HepG2 (cell line): ENCODE data around the gene OR2F2. TPM values are rescaled to one million over a fixed set of nuclear protein-coding genes. Genes with fewer than 3 reads are reported as not detected.

Experiments used
- ARNT2 ChIP-seq: sonication (generic); formaldehyde crosslinking; IDR thresholded peaks from 2 replicates; pipeline ENCODE4 v1.8.0; 2022; ENCODE audit warnings: mild to moderate bottlenecking, low read depth, missing genetic modification reagents, moderate library complexity
- BORCS8-MEF2B ChIP-seq: sonication (generic); formaldehyde crosslinking; IDR thresholded peaks from 2 replicates; pipeline ENCODE4 v1.8.0; 2022; ENCODE audit warnings: mild to moderate bottlenecking, missing genetic modification reagents
- KLF11 ChIP-seq: IDR thresholded peaks from 2 replicates; pipeline ENCODE4 v1.6.1; 2016; ENCODE audit warnings: missing compliant biosample characterization
- MTF1 ChIP-seq: sonication (generic); formaldehyde crosslinking; IDR thresholded peaks from 2 replicates; pipeline ENCODE4 v1.5.0; 2020; ENCODE audit warnings: missing genetic modification reagents
- ZFP1 ChIP-seq: IDR thresholded peaks from 2 replicates; pipeline ENCODE4 v1.6.1; 2016
- ZNF3 ChIP-seq: IDR thresholded peaks from 2 replicates; pipeline ENCODE4 v1.7.0; 2017; ENCODE audit warnings: inconsistent platforms
- ZNF530 ChIP-seq: sonication (generic); formaldehyde crosslinking; IDR thresholded peaks from 2 replicates; pipeline ENCODE4 v1.5.0; 2020; ENCODE audit warnings: low read depth, mild to moderate bottlenecking, missing genetic modification reagents
- ZNF570 ChIP-seq: sonication (generic); formaldehyde crosslinking; IDR thresholded peaks from 2 replicates; pipeline ENCODE4 v1.4.0; 2020; ENCODE audit warnings: mild to moderate bottlenecking, missing genetic modification reagents, borderline replicate concordance
- ZNF850 ChIP-seq: sonication (generic); formaldehyde crosslinking; conservative IDR thresholded peaks from 2 replicates; pipeline ENCODE4 v1.9.0; 2021; ENCODE audit warnings: mild to moderate bottlenecking, missing genetic modification reagents
- polyA plus RNA-seq, 8 experiments: library from polyadenylated mRNA; depleted of rRNA in 3 of 8; stranded (reverse) in 7 of 8; unstranded in 1 of 8; fragments of >200 nt; fragmentation: Illumina TruSeq in 4 of 8; extraction: Trizol in 4 of 8; gene quantifications; 2 replicates each; pipeline versions ENCODE4 v1.2.1 to v1.2.3, GENCODE V29; 2011 to 2016; ENCODE audit warnings: low read depth in 4 of 8, missing spikeins in 1 of 8, mixed read lengths in 1 of 8; ENCODE audit not compliant: insufficient read depth in 1 of 8
- total RNA-seq, 5 experiments: library from RNA; depleted of rRNA; stranded (reverse); fragments of >200 nt; fragmentation: Illumina TruSeq; extraction: Trizol; gene quantifications; 2 replicates each; pipeline ENCODE4 v1.2.3, GENCODE V29; 2016; ENCODE audit warnings: low read depth in 1 of 5
- TF ChIP-seq, protein P1 (sequence below): sonication (generic); formaldehyde crosslinking; IDR thresholded peaks from 2 replicates; pipeline ENCODE4 v1.4.0; 2020; ENCODE audit warnings: missing genetic modification reagents, borderline replicate concordance
- TF ChIP-seq, protein P2 (sequence below), 2 experiments: sonication (generic) in 1 of 2; formaldehyde crosslinking in 1 of 2; IDR thresholded peaks; 2 replicates each; pipeline versions ENCODE4 v1.4.0 to v1.6.1; 2016 to 2020; ENCODE audit warnings: borderline replicate concordance in 1 of 2, low read depth in 1 of 2, mild to moderate bottlenecking in 1 of 2, missing genetic modification reagents in 1 of 2
- TF ChIP-seq, protein P3 (sequence below): sonication (generic); formaldehyde crosslinking; IDR thresholded peaks from 2 replicates; pipeline ENCODE4 v1.5.1; 2020; ENCODE audit warnings: missing genetic modification reagents, mild to moderate bottlenecking, borderline replicate concordance
- TF ChIP-seq, protein P4 (sequence below): IDR thresholded peaks from 2 replicates; pipeline ENCODE4 v1.6.1; 2016
- TF ChIP-seq, protein P5 (sequence below): sonication (generic); formaldehyde crosslinking; IDR thresholded peaks from 2 replicates; pipeline ENCODE4 v1.4.0; 2020; ENCODE audit warnings: missing genetic modification reagents
- TF ChIP-seq, protein P6 (sequence below): sonication (generic); formaldehyde crosslinking; IDR thresholded peaks from 2 replicates; pipeline ENCODE4 v1.8.0; 2022; ENCODE audit warnings: mild to moderate bottlenecking, missing genetic modification reagents

Gene OR2F2
- total and polyA plus RNA-seq, 2 of the 13 experiments (the other 11 are each of a cell fraction or from before 2014, with no cell fraction given): 0.13 TPM; not detected in 1

DNA sequence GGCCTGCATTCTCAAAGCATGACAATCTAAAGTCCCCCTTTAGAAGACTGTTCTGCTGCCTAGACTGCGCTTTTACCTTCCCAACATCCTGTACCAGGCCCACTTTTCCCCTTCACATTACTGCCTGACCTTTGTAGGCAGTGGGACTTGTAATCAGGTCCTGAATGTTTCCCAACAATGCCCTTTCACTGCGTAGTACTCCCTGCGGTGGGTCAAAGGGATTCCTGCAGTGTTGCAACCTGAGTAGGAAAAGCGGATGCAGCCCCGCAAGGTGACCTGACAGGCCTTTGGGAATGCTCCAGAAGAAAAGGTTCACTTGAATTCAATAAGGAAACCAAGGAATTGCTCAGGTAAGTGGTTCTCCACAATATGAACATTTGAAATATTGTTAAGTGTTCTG is 28.1 kb upstream of the OR2F2 start (continued):
- TF ChIP-seq, protein P1, sequence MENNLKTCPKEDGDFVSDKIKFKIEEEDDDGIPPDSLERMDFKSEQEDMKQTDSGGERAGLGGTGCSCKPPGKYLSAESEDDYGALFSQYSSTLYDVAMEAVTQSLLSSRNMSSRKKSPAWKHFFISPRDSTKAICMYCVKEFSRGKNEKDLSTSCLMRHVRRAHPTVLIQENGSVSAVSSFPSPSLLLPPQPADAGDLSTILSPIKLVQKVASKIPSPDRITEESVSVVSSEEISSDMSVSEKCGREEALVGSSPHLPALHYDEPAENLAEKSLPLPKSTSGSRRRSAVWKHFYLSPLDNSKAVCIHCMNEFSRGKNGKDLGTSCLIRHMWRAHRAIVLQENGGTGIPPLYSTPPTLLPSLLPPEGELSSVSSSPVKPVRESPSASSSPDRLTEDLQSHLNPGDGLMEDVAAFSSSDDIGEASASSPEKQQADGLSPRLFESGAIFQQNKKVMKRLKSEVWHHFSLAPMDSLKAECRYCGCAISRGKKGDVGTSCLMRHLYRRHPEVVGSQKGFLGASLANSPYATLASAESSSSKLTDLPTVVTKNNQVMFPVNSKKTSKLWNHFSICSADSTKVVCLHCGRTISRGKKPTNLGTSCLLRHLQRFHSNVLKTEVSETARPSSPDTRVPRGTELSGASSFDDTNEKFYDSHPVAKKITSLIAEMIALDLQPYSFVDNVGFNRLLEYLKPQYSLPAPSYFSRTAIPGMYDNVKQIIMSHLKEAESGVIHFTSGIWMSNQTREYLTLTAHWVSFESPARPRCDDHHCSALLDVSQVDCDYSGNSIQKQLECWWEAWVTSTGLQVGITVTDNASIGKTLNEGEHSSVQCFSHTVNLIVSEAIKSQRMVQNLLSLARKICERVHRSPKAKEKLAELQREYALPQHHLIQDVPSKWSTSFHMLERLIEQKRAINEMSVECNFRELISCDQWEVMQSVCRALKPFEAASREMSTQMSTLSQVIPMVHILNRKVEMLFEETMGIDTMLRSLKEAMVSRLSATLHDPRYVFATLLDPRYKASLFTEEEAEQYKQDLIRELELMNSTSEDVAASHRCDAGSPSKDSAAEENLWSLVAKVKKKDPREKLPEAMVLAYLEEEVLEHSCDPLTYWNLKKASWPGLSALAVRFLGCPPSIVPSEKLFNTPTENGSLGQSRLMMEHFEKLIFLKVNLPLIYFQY: peak; percentile 89
- TF ChIP-seq, protein P2, sequence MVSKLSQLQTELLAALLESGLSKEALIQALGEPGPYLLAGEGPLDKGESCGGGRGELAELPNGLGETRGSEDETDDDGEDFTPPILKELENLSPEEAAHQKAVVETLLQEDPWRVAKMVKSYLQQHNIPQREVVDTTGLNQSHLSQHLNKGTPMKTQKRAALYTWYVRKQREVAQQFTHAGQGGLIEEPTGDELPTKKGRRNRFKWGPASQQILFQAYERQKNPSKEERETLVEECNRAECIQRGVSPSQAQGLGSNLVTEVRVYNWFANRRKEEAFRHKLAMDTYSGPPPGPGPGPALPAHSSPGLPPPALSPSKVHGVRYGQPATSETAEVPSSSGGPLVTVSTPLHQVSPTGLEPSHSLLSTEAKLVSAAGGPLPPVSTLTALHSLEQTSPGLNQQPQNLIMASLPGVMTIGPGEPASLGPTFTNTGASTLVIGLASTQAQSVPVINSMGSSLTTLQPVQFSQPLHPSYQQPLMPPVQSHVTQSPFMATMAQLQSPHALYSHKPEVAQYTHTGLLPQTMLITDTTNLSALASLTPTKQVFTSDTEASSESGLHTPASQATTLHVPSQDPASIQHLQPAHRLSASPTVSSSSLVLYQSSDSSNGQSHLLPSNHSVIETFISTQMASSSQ (IDR thresholded peaks at IDR 0.05; ENCODE audit: low read depth): peak; percentile 51
- TF ChIP-seq, protein P2 (CRISPR knock-in tag; IDR thresholded peaks at IDR 0.05; ENCODE audit: borderline replicate concordance): peak; percentile 74; the same call in 1 of the 2 replicates
- TF ChIP-seq ZNF530 (CRISPR knock-in tag): no peak
- TF ChIP-seq BORCS8-MEF2B (CRISPR knock-in tag): peak; percentile 64; the same call in 1 of the 2 replicates
- TF ChIP-seq, protein P3, sequence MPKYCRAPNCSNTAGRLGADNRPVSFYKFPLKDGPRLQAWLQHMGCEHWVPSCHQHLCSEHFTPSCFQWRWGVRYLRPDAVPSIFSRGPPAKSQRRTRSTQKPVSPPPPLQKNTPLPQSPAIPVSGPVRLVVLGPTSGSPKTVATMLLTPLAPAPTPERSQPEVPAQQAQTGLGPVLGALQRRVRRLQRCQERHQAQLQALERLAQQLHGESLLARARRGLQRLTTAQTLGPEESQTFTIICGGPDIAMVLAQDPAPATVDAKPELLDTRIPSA: no peak
- TF ChIP-seq, protein P4, sequence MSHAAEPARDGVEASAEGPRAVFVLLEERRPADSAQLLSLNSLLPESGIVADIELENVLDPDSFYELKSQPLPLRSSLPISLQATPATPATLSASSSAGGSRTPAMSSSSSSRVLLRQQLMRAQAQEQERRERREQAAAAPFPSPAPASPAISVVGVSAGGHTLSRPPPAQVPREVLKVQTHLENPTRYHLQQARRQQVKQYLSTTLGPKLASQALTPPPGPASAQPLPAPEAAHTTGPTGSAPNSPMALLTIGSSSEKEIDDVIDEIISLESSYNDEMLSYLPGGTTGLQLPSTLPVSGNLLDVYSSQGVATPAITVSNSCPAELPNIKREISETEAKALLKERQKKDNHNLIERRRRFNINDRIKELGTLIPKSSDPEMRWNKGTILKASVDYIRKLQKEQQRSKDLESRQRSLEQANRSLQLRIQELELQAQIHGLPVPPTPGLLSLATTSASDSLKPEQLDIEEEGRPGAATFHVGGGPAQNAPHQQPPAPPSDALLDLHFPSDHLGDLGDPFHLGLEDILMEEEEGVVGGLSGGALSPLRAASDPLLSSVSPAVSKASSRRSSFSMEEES (CRISPR knock-in tag): peak; percentile 58; the same call in 1 of the 2 replicates
- no peak for TF ChIP-seq ARNT2
- no peak for TF ChIP-seq KLF11 (CRISPR knock-in tag)
- TF ChIP-seq, protein P5, sequence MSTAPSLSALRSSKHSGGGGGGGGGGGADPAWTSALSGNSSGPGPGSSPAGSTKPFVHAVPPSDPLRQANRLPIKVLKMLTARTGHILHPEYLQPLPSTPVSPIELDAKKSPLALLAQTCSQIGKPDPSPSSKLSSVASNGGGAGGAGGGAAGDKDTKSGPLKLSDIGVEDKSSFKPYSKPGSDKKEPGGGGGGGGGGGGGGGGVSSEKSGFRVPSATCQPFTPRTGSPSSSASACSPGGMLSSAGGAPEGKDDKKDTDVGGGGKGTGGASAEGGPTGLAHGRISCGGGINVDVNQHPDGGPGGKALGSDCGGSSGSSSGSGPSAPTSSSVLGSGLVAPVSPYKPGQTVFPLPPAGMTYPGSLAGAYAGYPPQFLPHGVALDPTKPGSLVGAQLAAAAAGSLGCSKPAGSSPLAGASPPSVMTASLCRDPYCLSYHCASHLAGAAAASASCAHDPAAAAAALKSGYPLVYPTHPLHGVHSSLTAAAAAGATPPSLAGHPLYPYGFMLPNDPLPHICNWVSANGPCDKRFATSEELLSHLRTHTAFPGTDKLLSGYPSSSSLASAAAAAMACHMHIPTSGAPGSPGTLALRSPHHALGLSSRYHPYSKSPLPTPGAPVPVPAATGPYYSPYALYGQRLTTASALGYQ (CRISPR knock-in tag): peak; percentile 90
- peak; percentile 63; the same call in 1 of the 2 replicates for TF ChIP-seq ZNF3
- TF ChIP-seq ZNF850: no peak
- TF ChIP-seq ZFP1: peak; percentile 83; the same call in 1 of the 2 replicates
- TF ChIP-seq, protein P6, sequence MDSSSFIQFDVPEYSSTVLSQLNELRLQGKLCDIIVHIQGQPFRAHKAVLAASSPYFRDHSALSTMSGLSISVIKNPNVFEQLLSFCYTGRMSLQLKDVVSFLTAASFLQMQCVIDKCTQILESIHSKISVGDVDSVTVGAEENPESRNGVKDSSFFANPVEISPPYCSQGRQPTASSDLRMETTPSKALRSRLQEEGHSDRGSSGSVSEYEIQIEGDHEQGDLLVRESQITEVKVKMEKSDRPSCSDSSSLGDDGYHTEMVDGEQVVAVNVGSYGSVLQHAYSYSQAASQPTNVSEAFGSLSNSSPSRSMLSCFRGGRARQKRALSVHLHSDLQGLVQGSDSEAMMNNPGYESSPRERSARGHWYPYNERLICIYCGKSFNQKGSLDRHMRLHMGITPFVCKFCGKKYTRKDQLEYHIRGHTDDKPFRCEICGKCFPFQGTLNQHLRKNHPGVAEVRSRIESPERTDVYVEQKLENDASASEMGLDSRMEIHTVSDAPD (CRISPR knock-in tag): no peak
- no peak for TF ChIP-seq MTF1 (CRISPR knock-in tag)
- no peak for TF ChIP-seq ZNF570
